Natural killer cell (primary cell): ENCODE measurements around the gene CLK1. TPM values are rescaled to one million over a fixed set of nuclear protein-coding genes. Genes with fewer than 3 reads are reported as not detected.
A peak's percentile ranks its signal among the peaks of the same experiment; 100 is the strongest.

ENCODE experiments used
- ATAC-seq, 3 donors: fragments of 150-1000 bp in 2 of 3; fragments of 200-7000 bp in 1 of 3; cut with Tn5 transposase; 1 replicate in 1 of 3; 2 replicates in 2 of 3; pipeline ENCODE4 v1.10.0; 2021; ENCODE audit warnings: mild to moderate bottlenecking in 2 of 3, moderate library complexity in 2 of 3
- DNase-seq, 2 donors: peaks; one replicate each; pipeline versions ENCODE4 v3.0.0 to v3.0.0-alpha.2; 2013 to 2021; ENCODE audit warnings: mixed read lengths in 1 of 2
- H3K27ac ChIP-seq: one replicate; pipeline ENCODE4 v1.5.1; 2013; ENCODE audit warnings: mild to moderate bottlenecking, low read length
- H3K27me3 ChIP-seq: one replicate; pipeline ENCODE4 v1.6.1; 2013; ENCODE audit warnings: low read length; ENCODE audit not compliant: control insufficient read depth, insufficient read depth
- H3K36me3 ChIP-seq: one replicate; pipeline ENCODE4 v1.6.1; 2013; ENCODE audit warnings: low read length; ENCODE audit not compliant: control insufficient read depth, insufficient read depth
- H3K4me1 ChIP-seq: one replicate; pipeline ENCODE4 v1.6.1; 2013; ENCODE audit warnings: low read length; ENCODE audit not compliant: control insufficient read depth, insufficient read depth
- H3K4me3 ChIP-seq: one replicate; pipeline ENCODE4 v1.5.1; 2013; ENCODE audit warnings: low read length
- H3K9me3 ChIP-seq: one replicate; pipeline ENCODE4 v1.6.1; 2013; ENCODE audit warnings: low read length; ENCODE audit not compliant: control insufficient read depth, insufficient read depth
- H3K27ac Mint-ChIP-seq, 2 donors: one replicate each; pipeline ENCODE4 v1.8.0; 2022; ENCODE audit warnings: mild to moderate bottlenecking in 2 of 2, mixed read lengths in 2 of 2, moderate library complexity in 1 of 2
- H3K27me3 Mint-ChIP-seq, 2 donors: one replicate each; pipeline ENCODE4 v1.8.0; 2022; ENCODE audit warnings: low read depth in 2 of 2, mixed read lengths in 2 of 2
- H3K36me3 Mint-ChIP-seq: one replicate; pipeline ENCODE4 v1.8.0; 2022; ENCODE audit warnings: mixed read lengths
- H3K4me1 Mint-ChIP-seq, 2 donors: one replicate each; pipeline ENCODE4 v1.8.0; 2022; ENCODE audit warnings: mixed read lengths in 2 of 2
- H3K4me3 Mint-ChIP-seq: one replicate; pipeline ENCODE4 v1.8.0; 2022; ENCODE audit warnings: mild to moderate bottlenecking, moderate library complexity, mixed read lengths
- H3K9me3 Mint-ChIP-seq, 2 donors: one replicate each; pipeline ENCODE4 v1.8.0; 2022; ENCODE audit warnings: mixed read lengths in 2 of 2
- CTCF ChIP-seq: fragments of 200-600 bp; IDR thresholded peaks from one replicate; pipeline ENCODE4 v1.8.0; 2022; ENCODE audit warnings: antibody characterized with exemption
- WGBS: methylation state at CpG from one replicate; pipeline ENCODE4 v1.1.7; 2013; ENCODE audit warnings: missing lambda C conversion rate; ENCODE audit not compliant: insufficient coverage; 5-methylcytosine and 5-hydroxymethylcytosine counted together
- intact Hi-C: fragments of 100-400 bp; cut with micrococcal nuclease; formaldehyde crosslinking; loops from one replicate; pipeline ENCODE4 v1.14.2; 2022
- total RNA-seq, 4 donors: library from RNA; stranded (reverse); fragments of 120-200 nt in 1 of 4; gene quantifications; one replicate each; pipeline versions ENCODE4 v1.2.3 to v1.2.4, GENCODE V29; 2013 to 2022

CLK1 gene
- total RNA-seq, 3 donors from 2014 or later (not counting 1 experiment from before 2014, with no cell fraction given) = 975 to 1,296 (median 1,070) TPM

- H3K9me3 Mint-ChIP-seq = no peaks in the 10 kb centered on the region
- TF ChIP-seq CTCF = no peak
- Histone ChIP-seq H3K9me3 (no peaks in the 10 kb centered on the region), H3K4me3 (no peak overlapping the region), H3K27ac (peak overlapping the region; percentile 32), H3K4me1 (peaks cover 18% of the 10 kb centered on the region), H3K36me3 (peaks cover 17% of the 10 kb centered on the region), H3K27me3 (no peaks in the 10 kb centered on the region)
- H3K4me3 Mint-ChIP-seq = peak overlapping the region; percentile 95
- intact Hi-C loops = loop anchor here (5.0 kb wide), 3 partner anchors 308 to 453 kb away; partner anchors contain the start of genes CASP10, CASP8 and CFLAR
- no peak for DNase-seq
- peaks cover 4% of the 10 kb centered on the region for H3K36me3 Mint-ChIP-seq
- H3K27ac Mint-ChIP-seq = peak overlapping the region; percentile 93 to 98
- H3K27me3 Mint-ChIP-seq = peaks cover 0 to 4% of the 10 kb centered on the region in 2 donors
- ATAC-seq = no peak
- peaks cover 35 to 44% of the 10 kb centered on the region in 2 donors for H3K4me1 Mint-ChIP-seq
- WGBS = 90% methylated on average over 7 of the region's 7 CpGs
Measured at GRCh38 chr2:200809506-200810251, 54.8 kb downstream of the CLK1 start.

Other genes with a start within 250 kb of the CLK1 start
- gene BZW1, start 52.7 kb downstream of the CLK1 start, total RNA-seq = 100 to 1,000 TPM; 393 to 417 (median 411) TPM
- gene PPIL3, start 24.4 kb upstream of the CLK1 start, total RNA-seq = 10 to 100 TPM; 30.0 to 39.9 (median 33.3) TPM
- gene NIF3L1, start 24.7 kb upstream of the CLK1 start, total RNA-seq = 10 to 100 TPM in 1 of 3 donors, 1 to 10 TPM in 2; 8.8 to 13.3 (median 9.6) TPM
- 10 to 100 TPM; 21.7 to 48.5 (median 26.1) TPM for gene ORC2, start 99.0 kb upstream of the CLK1 start, total RNA-seq
- gene HYCC2, start 207.0 kb upstream of the CLK1 start, total RNA-seq = 10 to 100 TPM; 54.2 to 62.5 (median 60.1) TPM
- gene NDUFB3, start 207.3 kb upstream of the CLK1 start, total RNA-seq = 10 to 100 TPM; 23.5 to 32.7 (median 30.7) TPM